ACHN (cell line): Measurements from ENCODE around the gene ANP32E.

ENCODE experiments used
- DNase-seq: peaks from one replicate; pipeline ENCODE4 v3.0.0-alpha.2; 2015
- in situ Hi-C: cut with HindIII; loops from 2 replicates; pipeline ENCODE4 v1.10.0; 2017; ENCODE audit warnings: low sequenced_read_pairs, low pct_ligation_motif_present, low pct_unique_long_range_greater_than_20kb

Gene ANP32E

GRCh38 chr1:150235852-150236613, at the start of gene ANP32E:
Gene ANP32E (minus strand): TSS chr1:150236112. CDS start chr1:150235786, 326 bp downstream.
- in situ Hi-C loops: no loop called here

GRCh38 chr1:150283260-150283659, 47.3 kb upstream of the ANP32E start:
- in situ Hi-C loops: no loop called here
- DNase-seq: no peak

More at GRCh38 chr1:150235852-150236613, at the start of gene ANP32E:
- DNase-seq: peak; percentile 100

- DNase-seq: no peak
- in situ Hi-C loops: no loop called here
These were observed 46.6 kb upstream of the ANP32E start for GRCh38 chr1:150282558-150282958.

GRCh38 chr1:150281758-150282557, 46.0 kb upstream of the ANP32E start, which contains the start of gene CIART:
Gene CIART (plus strand): TSS chr1:150282554. CDS start chr1:150283268, 714 bp downstream.
- peak; percentile 99 for DNase-seq
- in situ Hi-C loops: no loop called here

- in situ Hi-C loops: no loop called here
- peak; percentile 82 for DNase-seq
These were observed 45.4 kb upstream of the ANP32E start for GRCh38 chr1:150281221-150281757.

- DNase-seq: no peak
- in situ Hi-C loops: no loop called here
These were observed 44.3 kb upstream of the ANP32E start for GRCh38 chr1:150280138-150280707.

GRCh38 chr1:150273311-150273710, 37.4 kb upstream of the ANP32E start:
- DNase-seq: no peak
- in situ Hi-C loops: no loop called here

GRCh38 chr1:150271291-150271959, 35.5 kb upstream of the ANP32E start:
- DNase-seq: peak; percentile 22

GRCh38 chr1:150269451-150269850, 33.5 kb upstream of the ANP32E start:
- no peak for DNase-seq
- in situ Hi-C loops: no loop called here

More at GRCh38 chr1:150271291-150271959, 35.5 kb upstream of the ANP32E start:
- in situ Hi-C loops: no loop called here

GRCh38 chr1:150268705-150269403, 32.9 kb upstream of the ANP32E start, which contains the start of gene APH1A:
Gene APH1A (minus strand): TSS chr1:150269016. CDS start chr1:150268810, 206 bp downstream.
- in situ Hi-C loops: no loop called here
- peak; percentile 99 for DNase-seq

- in situ Hi-C loops: no loop called here
- peak; percentile 51 for DNase-seq
These were observed 32.4 kb upstream of the ANP32E start for GRCh38 chr1:150268340-150268704.

- no peak for DNase-seq
- in situ Hi-C loops: no loop called here
These were observed 32.0 kb upstream of the ANP32E start for GRCh38 chr1:150267896-150268295.

GRCh38 chr1:150263549-150263948, 27.6 kb upstream of the ANP32E start:
- no peak for DNase-seq
- in situ Hi-C loops: no loop called here

GRCh38 chr1:150262388-150263320, 26.7 kb upstream of the ANP32E start:
- DNase-seq: no peak
- in situ Hi-C loops: no loop called here

GRCh38 chr1:150261367-150261766, 25.5 kb upstream of the ANP32E start:
- no peak for DNase-seq
- in situ Hi-C loops: no loop called here

GRCh38 chr1:150259758-150260669, 24.1 kb upstream of the ANP32E start:
- DNase-seq: no peak
- in situ Hi-C loops: no loop called here
